Subcutaneous abdominal adipose tissue (tissue), 5 donors: Measurements from ENCODE around the gene BLOC1S5.
A peak's percentile ranks its signal among the peaks of the same experiment; 100 is the strongest.
"Not testable (repeated sequence)": the region's sequence is repeated elsewhere in the genome, so short reads cannot be mapped to it uniquely, and the experiment has no call there.

Experiments
- H3K27ac ChIP-seq: one replicate; pipeline ENCODE4 v1.7.0; 2013; ENCODE audit warnings: low read depth, mild to moderate bottlenecking, inconsistent platforms, low read length, moderate library complexity
- H3K27me3 ChIP-seq, 5 donors: one replicate each; pipeline ENCODE4 v1.7.0; 2013; ENCODE audit warnings: low read length in 5 of 5, inconsistent platforms in 1 of 5; ENCODE audit not compliant: control insufficient read depth in 5 of 5, insufficient read depth in 4 of 5
- H3K36me3 ChIP-seq, 5 donors: one replicate each; pipeline ENCODE4 v1.7.0; 2013; ENCODE audit warnings: low read length in 5 of 5; ENCODE audit not compliant: control insufficient read depth in 5 of 5, insufficient read depth in 5 of 5
- H3K4me1 ChIP-seq, 5 donors: one replicate each; pipeline ENCODE4 v1.7.0; 2013; ENCODE audit warnings: low read length in 5 of 5, mild to moderate bottlenecking in 3 of 5, moderate library complexity in 1 of 5; ENCODE audit not compliant: control insufficient read depth in 5 of 5, insufficient read depth in 5 of 5
- H3K4me3 ChIP-seq, 5 donors: one replicate each; pipeline ENCODE4 v1.7.0; 2013; ENCODE audit warnings: low read length in 5 of 5, low read depth in 1 of 5
- H3K9ac ChIP-seq, 5 donors: one replicate each; pipeline ENCODE4 v1.7.0; 2013; ENCODE audit warnings: low read length in 5 of 5, mild to moderate bottlenecking in 4 of 5, moderate library complexity in 3 of 5
- H3K9me3 ChIP-seq, 5 donors: one replicate each; pipeline ENCODE4 v1.7.0; 2013; ENCODE audit warnings: low read length in 5 of 5; ENCODE audit not compliant: control insufficient read depth in 5 of 5
- donor health status: healthy.
- donor health status: healthy.
- donor health status: healthy.
- donor health status: healthy.
- donor health status: healthy.

Gene BLOC1S5

GRCh38 chr6:7986219-7986618 is 78.0 kb downstream of the BLOC1S5 start:
- Histone ChIP-seq H3K4me1 (no peaks in the 10 kb centered on the region), H3K27me3 (no peaks in the 10 kb centered on the region)

DNA sequence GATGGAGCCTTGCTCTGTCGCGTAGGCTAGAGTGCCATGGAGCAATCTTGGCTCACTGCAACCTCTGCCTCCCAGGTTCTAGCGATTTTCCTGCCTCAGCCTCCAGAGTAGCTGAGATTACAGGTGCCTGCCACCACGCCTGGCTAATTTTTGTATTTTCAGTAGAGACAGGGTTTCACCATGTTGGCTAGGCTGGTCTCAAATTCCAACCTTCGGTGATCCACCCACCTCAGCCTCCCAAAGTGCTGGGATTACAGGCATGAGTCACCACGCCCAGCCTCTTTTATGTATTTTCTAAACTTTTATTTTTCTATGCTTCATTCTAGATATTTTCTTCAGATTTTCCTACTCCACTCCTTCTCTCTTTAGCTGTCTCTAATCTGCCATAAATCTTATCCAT is 80.2 kb downstream of the BLOC1S5 start:
- H3K9me3 ChIP-seq, H3K9ac ChIP-seq, H3K4me1 ChIP-seq, H3K27me3 ChIP-seq, H3K36me3 ChIP-seq, H3K4me3 ChIP-seq, H3K27ac ChIP-seq: not testable (repeated sequence)

More at GRCh38 chr6:7986219-7986618, 78.0 kb downstream of the BLOC1S5 start:
- Histone ChIP-seq H3K27ac (no peak overlapping the region), H3K4me3 (no peak overlapping the region), H3K36me3 (no peaks in the 10 kb centered on the region), H3K9me3 (no peaks in the 10 kb centered on the region), H3K9ac (no peak overlapping the region)

- H3K4me3 ChIP-seq = no peak overlapping the region
- H3K27ac ChIP-seq = no peak overlapping the region
- peaks cover 2 to 17% (median 14%) of the 10 kb centered on the region in 5 donors for H3K4me1 ChIP-seq
- peaks cover 0 to 5% (median 0%) of the 10 kb centered on the region in 5 donors for H3K9me3 ChIP-seq
- H3K27me3 ChIP-seq = no peaks in the 10 kb centered on the region
- H3K9ac ChIP-seq = no peak overlapping the region
- no peaks in the 10 kb centered on the region for H3K36me3 ChIP-seq
Measured at GRCh38 chr6:7979831-7980230, 84.4 kb downstream of the BLOC1S5 start.

- H3K4me3 ChIP-seq = no peak overlapping the region
- H3K9ac ChIP-seq = no peak overlapping the region
Measured at GRCh38 chr6:7978736-7979135, 85.5 kb downstream of the BLOC1S5 start.

DNA sequence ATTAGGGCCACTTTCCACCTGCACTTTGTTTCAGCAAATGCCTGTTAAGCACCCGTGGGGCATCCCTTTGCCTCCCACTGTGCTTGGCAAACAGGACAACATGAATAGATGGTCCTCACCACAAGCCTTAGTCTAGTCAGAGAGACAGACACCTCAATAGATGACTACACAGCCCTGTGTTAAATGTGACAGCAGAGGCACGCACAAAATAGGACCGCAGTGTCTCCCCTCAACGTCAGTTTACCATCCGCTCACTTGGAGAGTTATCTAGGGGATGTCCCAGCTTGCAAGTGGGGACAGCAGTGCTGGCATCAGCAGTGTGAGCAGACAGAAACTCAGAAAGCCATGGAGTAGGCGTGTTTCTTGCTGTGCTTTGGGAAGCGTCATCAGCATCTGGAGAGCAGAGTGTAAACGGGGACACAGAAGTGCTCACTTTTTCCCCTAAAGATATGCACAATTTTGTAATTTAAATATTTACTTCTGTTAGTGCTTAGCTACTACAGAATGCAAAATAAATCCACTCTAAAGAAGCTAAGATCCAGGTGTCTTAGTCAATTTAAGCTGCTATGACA is 87.6 kb downstream of the BLOC1S5 start:
- Histone ChIP-seq H3K9me3 (peaks cover 0 to 5% (median 0%) of the 10 kb centered on the region in 5 donors), H3K4me1 (peaks cover 2 to 26% (median 17%) of the 10 kb centered on the region in 5 donors), H3K27ac (no peak overlapping the region), H3K9ac (no peak overlapping the region), H3K4me3 (no peak overlapping the region), H3K36me3 (no peaks in the 10 kb centered on the region), H3K27me3 (no peaks in the 10 kb centered on the region)

More at GRCh38 chr6:7978736-7979135, 85.5 kb downstream of the BLOC1S5 start:
- Histone ChIP-seq H3K36me3 (no peaks in the 10 kb centered on the region), H3K27ac (no peak overlapping the region), H3K4me1 (peaks cover 2 to 26% (median 17%) of the 10 kb centered on the region in 5 donors), H3K9me3 (peaks cover 0 to 5% (median 0%) of the 10 kb centered on the region in 5 donors), H3K27me3 (no peaks in the 10 kb centered on the region)

DNA sequence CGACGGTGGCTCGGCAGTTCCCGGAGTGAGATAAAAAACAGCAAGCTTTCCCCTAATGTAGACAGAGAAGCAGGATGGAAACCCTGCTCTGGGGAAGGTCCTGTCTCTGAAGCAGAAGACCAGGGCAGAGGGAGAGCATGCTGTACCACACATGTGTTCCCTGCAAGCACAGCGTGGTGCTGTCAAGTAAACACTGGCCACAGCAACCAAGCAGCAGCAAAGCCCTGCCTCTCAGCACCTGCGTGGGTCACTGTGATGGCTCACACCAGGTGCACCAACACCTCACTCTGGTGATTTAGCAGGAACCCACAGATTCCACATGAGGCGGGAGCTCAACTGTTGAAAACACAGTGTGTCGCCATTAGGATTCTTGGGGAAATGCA is 88.4 kb downstream of the BLOC1S5 start:
- no peaks in the 10 kb centered on the region for H3K36me3 ChIP-seq
- no peak overlapping the region for H3K27ac ChIP-seq
- H3K4me1 ChIP-seq = peaks cover 2 to 26% (median 17%) of the 10 kb centered on the region in 5 donors
- H3K9me3 ChIP-seq = peaks cover 0 to 4% (median 0%) of the 10 kb centered on the region in 5 donors
- no peak overlapping the region for H3K9ac ChIP-seq
- H3K27me3 ChIP-seq = no peaks in the 10 kb centered on the region
- peak overlapping the region in 4 of 5 donors; percentile 30 to 55 (median 46) for H3K4me3 ChIP-seq

- peaks cover 0 to 2% (median 0%) of the 10 kb centered on the region in 5 donors for H3K9me3 ChIP-seq
- H3K27ac ChIP-seq = peak overlapping the region; percentile 7
- H3K4me1 ChIP-seq = peaks cover 2 to 26% (median 17%) of the 10 kb centered on the region in 5 donors
- no peak overlapping the region for H3K9ac ChIP-seq
- H3K4me3 ChIP-seq = peak overlapping the region; percentile 30 to 55 (median 43)
- no peaks in the 10 kb centered on the region for H3K27me3 ChIP-seq
- H3K36me3 ChIP-seq = no peaks in the 10 kb centered on the region
Measured at GRCh38 chr6:7974938-7975763, 89.0 kb downstream of the BLOC1S5 start.

- no peaks in the 10 kb centered on the region for H3K36me3 ChIP-seq
- peaks cover 0 to 7% (median 0%) of the 10 kb centered on the region in 5 donors for H3K9me3 ChIP-seq
- H3K4me1 ChIP-seq = peaks cover 2 to 26% (median 17%) of the 10 kb centered on the region in 5 donors
- no peak overlapping the region for H3K9ac ChIP-seq
- H3K27ac ChIP-seq = peak overlapping the region; percentile 7
- peak overlapping the region in 3 of 5 donors; percentile 13 to 55 (median 43) for H3K4me3 ChIP-seq
- H3K27me3 ChIP-seq = no peaks in the 10 kb centered on the region
Measured at GRCh38 chr6:7974565-7974937, 89.6 kb downstream of the BLOC1S5 start.

DNA sequence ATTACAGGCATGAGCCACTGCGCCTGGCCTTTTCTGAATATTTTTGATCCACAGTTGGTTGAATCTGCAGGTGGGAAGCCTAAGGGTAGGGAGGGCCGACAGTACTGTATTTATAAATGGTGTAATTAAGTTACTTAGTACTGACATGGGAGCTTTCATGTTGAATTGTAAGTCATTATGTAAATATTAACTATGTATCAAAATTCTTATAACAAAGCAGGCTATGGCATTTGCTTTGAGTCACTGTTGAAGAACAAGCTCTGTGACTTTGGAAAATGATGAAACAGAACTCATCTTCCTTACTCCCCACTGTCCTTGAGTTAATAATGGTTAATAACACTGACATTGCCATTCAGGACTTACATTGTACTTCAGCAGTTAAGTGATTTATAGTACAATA is 90.6 kb downstream of the BLOC1S5 start:
- H3K27me3 ChIP-seq = no peaks in the 10 kb centered on the region
- H3K27ac ChIP-seq = no peak overlapping the region
- no peaks in the 10 kb centered on the region for H3K36me3 ChIP-seq
- H3K4me3 ChIP-seq = no peak overlapping the region
- H3K4me1 ChIP-seq = peaks cover 2 to 26% (median 17%) of the 10 kb centered on the region in 5 donors
- peaks cover 0 to 7% (median 0%) of the 10 kb centered on the region in 5 donors for H3K9me3 ChIP-seq
- no peak overlapping the region for H3K9ac ChIP-seq

- peaks cover 2 to 26% (median 17%) of the 10 kb centered on the region in 5 donors for H3K4me1 ChIP-seq
- H3K27ac ChIP-seq = no peak overlapping the region
- no peak overlapping the region for H3K4me3 ChIP-seq
- H3K9me3 ChIP-seq = peaks cover 0 to 7% (median 0%) of the 10 kb centered on the region in 5 donors
- no peaks in the 10 kb centered on the region for H3K36me3 ChIP-seq
- no peak overlapping the region for H3K9ac ChIP-seq
- no peaks in the 10 kb centered on the region for H3K27me3 ChIP-seq
Measured at GRCh38 chr6:7971499-7971898, 92.7 kb downstream of the BLOC1S5 start.
